Epithelial cell of proximal tubule (primary cell): Measurements from ENCODE around the gene DCST2. TPM values are rescaled to one million over a fixed set of nuclear protein-coding genes. Genes with fewer than 3 reads are reported as not detected.

Source experiments
- DNase-seq: peaks from one replicate; pipeline ENCODE4 v3.0.0-alpha.2; 2011; ENCODE audit warnings: low read depth
- H3K4me3 ChIP-seq: 2 replicates; pipeline ENCODE4 v1.5.1; 2011; ENCODE audit warnings: low read depth, mild to moderate bottlenecking, low read length
- total RNA-seq: library from RNA; depleted of rRNA; stranded (reverse); fragments of >200 nt; gene quantifications from 2 replicates; pipeline ENCODE4 v1.2.3, GENCODE V29; 2015
- TF ChIP-seq, protein P1 (sequence below): conservative IDR thresholded peaks from 2 replicates; pipeline ENCODE4 v1.5.1; 2012; ENCODE audit warnings: low read depth, mild to moderate bottlenecking, low read length

The DCST2 gene
- total RNA-seq, 1 donor from 2014 or later = 0.12 TPM

DNA sequence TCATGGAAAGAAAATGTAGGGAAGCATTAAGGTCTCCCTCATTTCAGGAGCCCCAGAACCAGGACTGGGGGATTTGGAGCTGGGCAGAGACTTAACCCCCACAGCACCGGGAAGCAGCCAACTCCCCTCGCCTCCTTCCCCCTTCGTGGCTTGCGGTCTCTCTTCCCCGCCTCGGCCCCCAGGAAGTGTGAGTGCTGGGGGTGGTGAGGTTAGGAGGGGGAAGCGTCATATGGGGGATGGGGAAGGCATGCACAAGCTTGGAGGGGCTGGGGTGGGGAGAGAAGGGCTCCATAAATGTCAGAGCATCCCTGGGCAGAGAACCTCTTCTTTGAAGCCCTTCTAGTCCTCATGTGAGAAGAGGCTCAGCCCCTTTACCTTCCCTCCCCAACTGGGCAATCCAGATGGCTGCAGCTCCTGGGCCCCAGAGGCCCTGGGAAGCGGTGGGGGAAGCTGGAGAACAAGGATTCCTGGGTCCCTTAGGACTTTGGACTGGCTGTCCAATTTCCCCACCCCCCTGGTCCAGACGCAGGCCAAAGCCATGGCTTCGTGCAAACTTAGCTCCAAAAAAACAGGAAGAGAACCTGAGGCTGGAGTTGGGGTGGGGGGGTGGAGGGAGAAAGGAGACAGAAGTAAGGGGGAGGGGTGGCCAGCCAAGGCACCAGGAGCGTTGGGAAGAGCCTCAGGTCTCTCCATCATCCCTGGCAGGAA is 23.2 kb downstream of the DCST2 start:
- H3K4me3 ChIP-seq = no peak overlapping the region
- TF ChIP-seq, protein P1, sequence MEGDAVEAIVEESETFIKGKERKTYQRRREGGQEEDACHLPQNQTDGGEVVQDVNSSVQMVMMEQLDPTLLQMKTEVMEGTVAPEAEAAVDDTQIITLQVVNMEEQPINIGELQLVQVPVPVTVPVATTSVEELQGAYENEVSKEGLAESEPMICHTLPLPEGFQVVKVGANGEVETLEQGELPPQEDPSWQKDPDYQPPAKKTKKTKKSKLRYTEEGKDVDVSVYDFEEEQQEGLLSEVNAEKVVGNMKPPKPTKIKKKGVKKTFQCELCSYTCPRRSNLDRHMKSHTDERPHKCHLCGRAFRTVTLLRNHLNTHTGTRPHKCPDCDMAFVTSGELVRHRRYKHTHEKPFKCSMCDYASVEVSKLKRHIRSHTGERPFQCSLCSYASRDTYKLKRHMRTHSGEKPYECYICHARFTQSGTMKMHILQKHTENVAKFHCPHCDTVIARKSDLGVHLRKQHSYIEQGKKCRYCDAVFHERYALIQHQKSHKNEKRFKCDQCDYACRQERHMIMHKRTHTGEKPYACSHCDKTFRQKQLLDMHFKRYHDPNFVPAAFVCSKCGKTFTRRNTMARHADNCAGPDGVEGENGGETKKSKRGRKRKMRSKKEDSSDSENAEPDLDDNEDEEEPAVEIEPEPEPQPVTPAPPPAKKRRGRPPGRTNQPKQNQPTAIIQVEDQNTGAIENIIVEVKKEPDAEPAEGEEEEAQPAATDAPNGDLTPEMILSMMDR = no peak

DNA sequence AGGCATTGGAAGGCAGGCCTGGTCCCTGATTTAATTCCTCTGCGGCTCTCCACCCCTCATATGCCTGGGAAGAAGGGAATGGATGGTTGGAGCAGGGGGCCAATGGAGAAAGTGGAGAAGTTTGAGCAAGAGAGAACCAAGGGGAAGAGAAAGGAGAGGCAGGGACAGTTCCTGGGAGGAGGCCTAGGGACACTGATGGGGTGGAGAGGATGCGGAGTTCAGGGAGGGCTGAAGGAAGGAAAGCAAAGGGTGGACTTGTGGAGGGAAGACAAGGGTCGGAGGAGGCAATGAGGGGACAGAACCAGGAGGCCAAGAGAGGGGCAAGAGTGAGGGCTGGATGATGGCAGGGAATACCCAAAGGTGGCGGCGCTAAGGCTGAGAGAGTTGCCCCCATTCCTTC is 23.8 kb downstream of the DCST2 start:
- TF ChIP-seq, protein P1 = no peak
- DNase-seq = no peak
- H3K4me3 ChIP-seq = no peak overlapping the region

More for the DNA sequence above, 23.2 kb downstream of the DCST2 start:
- no peak for DNase-seq

DNA sequence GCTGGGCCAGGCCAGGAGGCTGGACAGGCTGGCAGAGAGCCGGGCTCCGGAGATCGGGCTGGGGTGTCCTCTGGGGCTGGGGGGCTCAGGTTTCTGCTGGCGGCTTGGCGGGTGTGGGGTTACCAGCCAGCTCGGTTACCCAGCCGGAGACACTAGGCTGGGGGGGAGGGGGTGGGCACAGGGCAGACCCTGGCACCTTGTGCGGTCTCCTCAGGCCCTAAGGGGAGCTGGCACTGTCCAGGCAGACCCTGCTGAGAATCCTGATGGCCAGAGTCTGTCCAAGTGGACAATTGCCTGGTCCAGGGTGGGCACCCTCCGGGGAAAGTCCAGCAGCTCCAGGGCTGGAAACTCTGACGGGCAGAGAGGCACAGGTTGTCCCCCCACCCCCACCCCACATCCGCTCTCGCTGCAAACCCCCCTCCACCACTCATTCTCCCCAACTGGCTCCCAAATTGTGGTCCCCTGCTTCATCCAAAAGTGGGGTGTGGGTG is 24.3 kb downstream of the DCST2 start:
- DNase-seq = no peak
- H3K4me3 ChIP-seq = no peak overlapping the region
- TF ChIP-seq, protein P1 = no peak

DNA sequence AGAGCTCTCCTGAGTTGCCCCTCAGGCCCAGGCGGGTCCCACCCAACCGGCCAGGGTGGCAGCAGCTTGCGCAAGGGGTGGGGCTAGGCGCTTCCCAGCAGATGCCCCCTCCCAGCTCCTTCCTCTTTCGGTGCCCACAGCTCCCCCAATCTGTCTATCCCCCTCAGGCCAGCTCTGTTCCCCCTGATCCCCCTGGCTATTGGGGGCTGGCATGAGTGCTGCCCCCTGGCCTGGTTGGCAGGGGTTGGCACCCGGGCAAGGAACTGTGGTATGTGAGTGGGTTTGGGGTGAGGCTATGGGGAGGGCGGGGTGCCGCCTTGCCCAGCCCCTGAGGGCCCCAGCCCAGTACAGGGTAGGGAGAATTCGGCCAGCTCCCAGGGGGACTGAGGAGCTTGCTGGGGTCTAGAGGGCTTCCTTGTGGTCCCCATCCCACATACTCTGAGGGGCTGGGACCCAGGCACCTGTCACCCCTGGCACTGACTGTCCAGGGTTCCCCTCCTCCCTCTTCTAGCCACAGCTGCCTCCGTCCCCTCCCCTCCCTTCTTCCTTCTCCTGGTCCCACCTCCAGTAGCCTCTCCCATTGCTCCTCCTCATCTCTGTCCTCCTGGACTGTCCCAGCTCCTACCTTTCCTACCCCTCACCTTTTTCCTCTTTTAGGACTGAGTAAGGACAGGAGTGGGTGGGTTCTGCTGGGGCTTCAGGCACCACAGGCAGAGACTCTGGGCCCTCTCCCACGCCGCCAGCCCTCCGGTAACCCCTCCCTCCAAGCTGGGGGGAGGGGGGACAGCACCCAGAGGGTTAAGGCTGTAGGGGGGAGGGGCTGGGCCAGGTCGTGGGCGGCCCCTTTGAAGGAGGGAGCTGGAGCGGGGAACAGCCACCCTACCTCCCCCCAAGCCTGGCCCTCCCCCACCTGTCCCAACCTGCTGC is 25.3 kb downstream of the DCST2 start:
- TF ChIP-seq, protein P1 = no peak
- DNase-seq = no peak
- no peak overlapping the region for H3K4me3 ChIP-seq

DNA sequence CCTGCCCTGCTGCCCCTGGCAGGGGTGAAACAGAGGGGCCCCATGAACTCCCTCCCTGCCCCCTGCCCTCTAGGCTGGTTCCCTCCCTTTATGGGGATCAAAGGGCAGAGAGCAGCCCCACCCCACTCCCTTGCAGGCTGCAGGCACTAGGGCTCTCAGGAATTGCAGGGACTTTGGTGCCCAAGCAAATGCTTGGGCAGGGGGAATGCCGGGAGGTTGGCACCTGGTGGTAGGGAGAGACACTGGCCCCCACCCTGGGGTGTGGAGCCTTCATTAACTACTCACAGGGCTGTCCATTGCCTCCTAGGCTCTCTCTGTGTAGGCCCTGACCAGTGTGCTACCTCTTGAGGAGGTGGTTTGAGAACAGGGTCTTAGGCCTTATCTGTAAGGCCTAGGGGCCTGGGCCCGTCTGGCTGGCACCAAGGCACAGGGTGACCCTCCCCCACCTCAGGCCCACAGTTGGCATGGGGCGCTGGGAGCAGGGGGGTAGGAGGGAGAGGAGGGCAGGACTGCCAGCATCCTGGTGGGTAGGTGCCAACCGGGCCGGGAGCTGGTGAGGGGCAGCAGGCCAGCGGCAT is 26.2 kb downstream of the DCST2 start:
- TF ChIP-seq, protein P1 = no peak
- no peak overlapping the region for H3K4me3 ChIP-seq
- DNase-seq = no peak

DNA sequence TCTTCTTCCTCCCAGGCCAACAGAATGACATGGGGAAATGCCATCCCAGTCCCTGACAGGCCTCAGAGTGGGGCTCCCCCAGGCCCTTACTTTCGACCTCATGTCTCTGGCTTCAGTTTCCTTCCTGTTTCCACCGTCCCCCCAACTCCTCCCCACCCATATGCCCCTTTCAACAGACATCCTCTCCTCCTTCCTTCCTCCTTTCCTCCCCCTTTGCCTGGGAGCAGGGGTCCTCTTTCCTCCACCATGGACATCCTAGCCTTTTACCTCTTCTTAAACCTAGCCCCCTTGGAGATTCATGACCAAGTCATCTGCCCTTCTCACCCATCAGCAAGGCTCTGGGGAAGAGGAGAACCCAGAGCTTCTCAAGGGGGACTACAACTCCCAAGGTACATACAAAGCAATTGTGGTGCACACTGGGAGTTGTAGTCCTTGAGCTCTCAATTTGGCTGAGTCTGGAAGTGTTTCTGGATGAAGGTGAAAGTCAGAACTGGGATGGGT is 26.9 kb downstream of the DCST2 start:
- H3K4me3 ChIP-seq = no peak overlapping the region
- TF ChIP-seq, protein P1 = no peak
- DNase-seq = no peak
